ENCODE measurements around the gene U2AF1L4.

GRCh38 chr19:35766571-35767104 lies 21.4 kb upstream of the U2AF1L4 start:
- no peak for TF ChIP-seq SETDB1 (IDR thresholded peaks at IDR 0.05; ENCODE audit: insufficient read length, low read length)
- TF ChIP-seq ZNF24 (tag by site-specific recombination; IDR thresholded peaks at IDR 0.05) = no peak
- no peak for TF ChIP-seq GLIS1 (tag by site-specific recombination; IDR thresholded peaks at IDR 0.05)

Data from HEK293 (cell line).